Testis (tissue), 2 donors: ENCODE measurements around the gene CBR4.

Experiments used
- CTCF ChIP-seq, 3 experiments: fragments of 450-650 bp in 2 of 3; fragments of 200-600 bp in 1 of 3; sonication (generic) in 1 of 3; IDR thresholded peaks; one replicate each; pipeline ENCODE4 v1.5.1; 2016 to 2019; ENCODE audit warnings: antibody characterized with exemption in 3 of 3, mild to moderate bottlenecking in 2 of 3, moderate library complexity in 1 of 3
- POLR2A ChIP-seq: fragments of 450-650 bp; IDR thresholded peaks from one replicate; pipeline ENCODE4 v1.6.1; 2017; ENCODE audit warnings: antibody characterized with exemption, mild to moderate bottlenecking, moderate library complexity

GRCh38 chr4:168981460-168981859, 28.6 kb downstream of the CBR4 start:
- TF ChIP-seq CTCF (IDR thresholded peaks at IDR 0.05): no peak
- no peak for TF ChIP-seq POLR2A
